Measurements from ENCODE around the gene KCTD10. TPM values are rescaled to one million over a fixed set of nuclear protein-coding genes. Genes with fewer than 3 reads are reported as not detected.

KCTD10 gene
- total RNA-seq, 1 experiment from 2014 or later = 55.2 TPM

- Histone ChIP-seq H3K9me3 (ENCODE audit: control insufficient read depth, insufficient read depth, low read depth, low read length) (no peaks in the 10 kb centered on the region), H3K36me3 (ENCODE audit: control insufficient read depth, insufficient read depth, low read length) (peaks cover 2% of the 10 kb centered on the region; the same call in 1 of the 2 replicates), H3K4me3 (ENCODE audit: low read depth in 2 of 2, low read length in 2 of 2) (no peak overlapping the region), H3K4me1 (ENCODE audit: control insufficient read depth, insufficient read depth, low read length) (no peaks in the 10 kb centered on the region), H3K27me3 (ENCODE audit: control insufficient read depth, insufficient read depth, low read length) (no peaks in the 10 kb centered on the region), H3K27ac (ENCODE audit: low read length) (no peak overlapping the region)
- ChIA-PET POLR2A (no interaction called here), CTCF (no interaction called here)
- TF ChIP-seq SIN3A (IDR thresholded peaks at IDR 0.05; ENCODE audit: borderline replicate concordance, insufficient read depth, low read depth, low read length) (no peak), REST (IDR thresholded peaks at IDR 0.05; ENCODE audit: insufficient read depth in 1 of 2, low read depth in 2 of 2, low read length in 1 of 2) (no peak), POLR2AphosphoS5 (IDR thresholded peaks at IDR 0.05; ENCODE audit: low read depth, low read length) (no peak), TCF7L2 (IDR thresholded peaks at IDR 0.05; ENCODE audit: low read depth, low read length) (no peak), CTCF (IDR thresholded peaks at IDR 0.05) (no peak)
- DNase-seq (ENCODE audit: low read depth, low spot score) (no peak), ATAC-seq (no peak)
- no TSS peak for BruUV-seq (replicated peaks)
- in situ Hi-C loops (cut with HindIII; ENCODE audit: low pct_unique_long_range_greater_than_20kb, low sequenced_read_pairs) = no loop called here
- intact Hi-C loops (cut with micrococcal nuclease; ENCODE audit: unreplicated experiment) = no loop called here
Measured at GRCh38 chr12:109445191-109445609, 31.9 kb downstream of the KCTD10 start.

GRCh38 chr12:109444259-109444658 is 32.8 kb downstream of the KCTD10 start:
- CTCF ChIA-PET = interaction anchor here (0.8 kb wide), 1 partner anchor 12 kb away, joined by 3 read pairs; no protein-coding TSS in a partner anchor
- DNase-seq (ENCODE audit: low read depth, low spot score) (no peak), ATAC-seq (no peak)
- POLR2A ChIA-PET = no interaction called here
- Histone ChIP-seq H3K27ac (ENCODE audit: low read length) (no peak overlapping the region), H3K4me3 (ENCODE audit: low read depth in 2 of 2, low read length in 2 of 2) (no peak overlapping the region), H3K9me3 (ENCODE audit: control insufficient read depth, insufficient read depth, low read depth, low read length) (no peaks in the 10 kb centered on the region), H3K4me1 (ENCODE audit: control insufficient read depth, insufficient read depth, low read length) (no peaks in the 10 kb centered on the region), H3K27me3 (ENCODE audit: control insufficient read depth, insufficient read depth, low read length) (no peaks in the 10 kb centered on the region), H3K36me3 (ENCODE audit: control insufficient read depth, insufficient read depth, low read length) (peaks cover 2% of the 10 kb centered on the region; the same call in 1 of the 2 replicates)
- in situ Hi-C loops (cut with HindIII; ENCODE audit: low pct_unique_long_range_greater_than_20kb, low sequenced_read_pairs) = no loop called here
- no TSS peak for BruUV-seq (replicated peaks)
- intact Hi-C loops (cut with micrococcal nuclease; ENCODE audit: unreplicated experiment) = no loop called here
- TF ChIP-seq REST (IDR thresholded peaks at IDR 0.05; ENCODE audit: insufficient read depth in 1 of 2, low read depth in 2 of 2, low read length in 1 of 2) (no peak), SIN3A (IDR thresholded peaks at IDR 0.05; ENCODE audit: borderline replicate concordance, insufficient read depth, low read depth, low read length) (no peak), POLR2AphosphoS5 (IDR thresholded peaks at IDR 0.05; ENCODE audit: low read depth, low read length) (no peak), TCF7L2 (IDR thresholded peaks at IDR 0.05; ENCODE audit: low read depth, low read length) (no peak), CTCF (IDR thresholded peaks at IDR 0.05) (no peak)

All from Panc1 (cell line).